ENCODE results near the gene FAM237A. TPM values are rescaled to one million over a fixed set of nuclear protein-coding genes. Genes with fewer than 3 reads are reported as not detected.

Gene FAM237A
- total RNA-seq, 1 experiment from 2014 or later: not detected

DNA sequence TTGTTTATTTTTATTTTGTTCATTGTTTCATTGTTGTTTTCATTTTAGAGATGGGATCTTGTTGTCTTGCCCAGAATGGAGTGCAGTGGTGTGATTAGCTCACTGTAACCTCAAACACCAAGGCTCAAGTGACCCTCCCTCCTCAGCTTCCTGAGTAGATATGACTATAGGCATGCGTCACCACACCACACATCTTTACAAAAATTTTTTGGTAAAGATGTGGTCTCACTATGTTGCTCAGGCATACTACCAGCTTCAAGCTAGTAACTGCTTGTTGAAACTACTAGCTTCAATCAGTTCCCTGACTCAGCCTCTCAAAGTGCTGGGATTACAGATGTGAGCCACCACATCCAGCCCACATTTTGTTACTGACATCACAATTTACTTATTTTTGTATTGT is 14.8 kb downstream of the FAM237A start:
- Histone ChIP-seq H3K9me3 (ENCODE audit: control insufficient read depth in 1 of 2, insufficient read depth in 1 of 2, low read depth in 1 of 2, low read length in 2 of 2) (no peaks in the 10 kb centered on the region), H4K20me1 (ENCODE audit: insufficient read depth) (no peaks in the 10 kb centered on the region), H3K9ac (ENCODE audit: low read length) (no peak overlapping the region), H3K4me2 (ENCODE audit: low read length) (no peak overlapping the region), H3K4me3 (replicated peaks in 1 of 2; ENCODE audit: low read depth in 1 of 2, low read length in 2 of 2) (no peak overlapping the region), H3K27me3 (ENCODE audit: insufficient read depth, low read length) (no peaks in the 10 kb centered on the region), H2AFZ (ENCODE audit: low read depth, low read length, poor library complexity, severe bottlenecking) (no peak overlapping the region), H3K36me3 (ENCODE audit: control insufficient read depth in 1 of 2, insufficient read depth in 2 of 2, low read length in 2 of 2) (no peaks in the 10 kb centered on the region), H3K79me2 (ENCODE audit: insufficient read depth, low read length) (no peaks in the 10 kb centered on the region), H3K27ac (ENCODE audit: low read depth, low read length) (no peak overlapping the region), H3K9me2 (ENCODE audit: insufficient read depth) (no peaks in the 10 kb centered on the region), H3K4me1 (ENCODE audit: control insufficient read depth in 1 of 2, insufficient read depth in 2 of 2, low read length in 2 of 2) (no peaks in the 10 kb centered on the region)
- no TSS peak for BruUV-seq (replicated peaks)
- ChIA-PET POLR2A (no interaction called here), CTCF (no interaction called here), RAD21 (ENCODE audit: low non-redundant PET in 1 of 2, low total read pairs in 2 of 2, uncharacterized antibody in 2 of 2, unreplicated experiment in 2 of 2) (no interaction called here)
- TF ChIP-seq CEBPB (IDR thresholded peaks at IDR 0.05; ENCODE audit: low read depth) (no peak), SP1 (IDR thresholded peaks at IDR 0.05; ENCODE audit: low read depth) (no peak), SIN3A (IDR thresholded peaks at IDR 0.05; ENCODE audit: low read depth) (no peak), TCF7L2 (IDR thresholded peaks at IDR 0.05; ENCODE audit: borderline replicate concordance, extremely low read depth, insufficient read depth, insufficient read length) (no peak)
- no peak for ATAC-seq
- no peak for DNase-seq (ENCODE audit: low read depth, low spot score)
- intact Hi-C loops (cut with micrococcal nuclease): no loop called here

DNA sequence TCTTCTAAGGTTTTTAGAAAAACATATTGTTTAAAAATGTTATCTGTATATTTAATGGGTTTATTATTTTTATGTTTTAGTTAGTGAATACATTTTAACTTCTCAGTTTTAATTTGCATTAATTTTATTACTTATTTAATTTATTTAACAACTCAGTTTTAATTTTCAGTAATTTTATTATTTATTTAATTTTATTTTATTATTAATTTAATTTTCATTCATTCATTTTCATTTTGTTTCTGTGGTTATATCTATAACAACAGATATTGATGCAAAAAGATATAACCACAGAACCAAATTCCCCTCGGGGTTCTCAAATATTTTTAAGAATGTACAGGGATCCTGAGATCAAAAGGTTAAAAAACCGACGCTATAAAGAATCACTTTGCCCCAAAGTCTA is 23.0 kb downstream of the FAM237A start:
- CTCF ChIA-PET: no interaction called here
- no peaks in the 10 kb centered on the region for H3K79me2 ChIP-seq (ENCODE audit: insufficient read depth, low read length)
- intact Hi-C loops (cut with micrococcal nuclease): no loop called here
- H3K9me3 ChIP-seq (ENCODE audit: control insufficient read depth in 1 of 2, insufficient read depth in 1 of 2, low read depth in 1 of 2, low read length in 2 of 2): no peaks in the 10 kb centered on the region
- RAD21 ChIA-PET (ENCODE audit: low non-redundant PET in 1 of 2, low total read pairs in 2 of 2, uncharacterized antibody in 2 of 2, unreplicated experiment in 2 of 2): no interaction called here
- POLR2A ChIA-PET: no interaction called here
- H3K27ac ChIP-seq (ENCODE audit: low read depth, low read length): no peak overlapping the region
- H2AFZ ChIP-seq (ENCODE audit: low read depth, low read length, poor library complexity, severe bottlenecking): no peak overlapping the region
- no peak overlapping the region for H3K9ac ChIP-seq (ENCODE audit: low read length)
- DNase-seq (ENCODE audit: low read depth, low spot score): no peak
- BruUV-seq (replicated peaks): no TSS peak
- H3K9me2 ChIP-seq (ENCODE audit: insufficient read depth): no peaks in the 10 kb centered on the region
- TF ChIP-seq POLR2AphosphoS5 (IDR thresholded peaks at IDR 0.05; ENCODE audit: low read depth, low read length) (no peak), ZFX (IDR thresholded peaks at IDR 0.05) (no peak), SIN3A (IDR thresholded peaks at IDR 0.05; ENCODE audit: low read depth) (no peak), RAD21 (IDR thresholded peaks at IDR 0.05; ENCODE audit: low read depth) (no peak), CBX3 (IDR thresholded peaks at IDR 0.05; ENCODE audit: low read depth) (no peak), CTCF (IDR thresholded peaks at IDR 0.05 in 2 of 3, conservative IDR thresholded peaks at IDR 0.05 in 1 of 3; ENCODE audit: borderline replicate concordance in 1 of 3, insufficient read depth in 1 of 3, low read depth in 2 of 3, low read length in 2 of 3) (no peak), POLR2A (IDR thresholded peaks at IDR 0.05; ENCODE audit: borderline replicate concordance, extremely low read depth, insufficient read depth, insufficient read length) (no peak), JUND (IDR thresholded peaks at IDR 0.05) (no peak), FOSL1 (IDR thresholded peaks at IDR 0.05; ENCODE audit: low read depth) (no peak), ZNF274 (IDR thresholded peaks at IDR 0.05; ENCODE audit: low read depth, low read length) (no peak), SRF (IDR thresholded peaks at IDR 0.05; ENCODE audit: low read depth) (no peak), EGR1 (IDR thresholded peaks at IDR 0.05; ENCODE audit: low read depth) (no peak)
- TF ChIP-seq, protein P1, sequence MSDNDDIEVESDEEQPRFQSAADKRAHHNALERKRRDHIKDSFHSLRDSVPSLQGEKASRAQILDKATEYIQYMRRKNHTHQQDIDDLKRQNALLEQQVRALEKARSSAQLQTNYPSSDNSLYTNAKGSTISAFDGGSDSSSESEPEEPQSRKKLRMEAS (IDR thresholded peaks at IDR 0.05): no peak
- ATAC-seq: no peak
- no peaks in the 10 kb centered on the region for H3K36me3 ChIP-seq (ENCODE audit: control insufficient read depth in 1 of 2, insufficient read depth in 2 of 2, low read length in 2 of 2)
- no peaks in the 10 kb centered on the region for H3K27me3 ChIP-seq (ENCODE audit: insufficient read depth, low read length)
- no peak overlapping the region for H3K4me2 ChIP-seq (ENCODE audit: low read length)
- H3K4me3 ChIP-seq (replicated peaks in 1 of 2; ENCODE audit: low read depth in 1 of 2, low read length in 2 of 2): no peak overlapping the region
- H3K4me1 ChIP-seq (ENCODE audit: control insufficient read depth in 1 of 2, insufficient read depth in 2 of 2, low read length in 2 of 2): no peaks in the 10 kb centered on the region
- no peaks in the 10 kb centered on the region for H4K20me1 ChIP-seq (ENCODE audit: insufficient read depth)

Measured in HCT116 (cell line).